8988T (cell line): ENCODE results near the gene DENND10.
A peak's percentile ranks its signal among the peaks of the same experiment; 100 is the strongest.
"Not testable (repeated sequence)": the region's sequence is repeated elsewhere in the genome, so short reads cannot be mapped to it uniquely, and the experiment has no call there.

ENCODE experiments used
- DNase-seq: peaks from one replicate; pipeline ENCODE4 v3.0.0; 2011

DENND10 gene

DNA sequence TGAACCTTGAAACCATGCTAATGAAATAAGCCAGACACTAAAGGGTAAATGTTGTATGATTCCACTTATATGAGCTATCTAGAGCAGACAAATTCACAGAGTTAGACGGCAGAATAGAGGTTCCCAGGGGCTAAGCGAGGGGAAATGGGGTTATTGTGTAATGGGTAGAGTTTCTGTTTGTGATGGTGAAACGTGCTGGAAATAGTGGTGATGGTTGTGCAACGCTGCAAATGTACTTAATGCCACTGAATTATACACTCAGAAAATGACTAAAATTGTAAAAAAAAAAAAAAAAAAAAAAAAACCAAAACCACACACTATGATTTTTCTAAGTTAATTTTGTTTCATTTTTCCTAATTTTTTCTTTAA, 31.6 kb downstream of the DENND10 start:
- no peak for DNase-seq

DNA sequence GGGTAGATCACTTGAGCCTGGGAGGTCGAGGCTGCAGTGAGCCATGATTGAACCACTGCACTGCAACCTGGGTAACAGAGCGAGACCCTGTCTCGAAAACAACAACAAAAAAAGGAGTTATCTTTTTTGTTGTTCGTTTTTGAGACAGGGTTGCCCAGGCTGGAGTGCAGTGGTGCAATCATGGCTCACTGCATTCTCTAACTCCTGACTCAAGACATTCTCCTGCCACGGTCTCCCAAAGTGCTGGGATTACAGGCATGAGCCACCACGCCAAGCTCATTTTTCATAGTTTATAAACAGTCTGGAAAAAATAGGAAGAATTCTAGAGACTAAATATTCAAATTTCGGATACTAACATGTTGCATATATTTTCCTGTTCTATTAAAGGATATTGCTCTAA, 32.2 kb downstream of the DENND10 start:
- no peak for DNase-seq

DNA sequence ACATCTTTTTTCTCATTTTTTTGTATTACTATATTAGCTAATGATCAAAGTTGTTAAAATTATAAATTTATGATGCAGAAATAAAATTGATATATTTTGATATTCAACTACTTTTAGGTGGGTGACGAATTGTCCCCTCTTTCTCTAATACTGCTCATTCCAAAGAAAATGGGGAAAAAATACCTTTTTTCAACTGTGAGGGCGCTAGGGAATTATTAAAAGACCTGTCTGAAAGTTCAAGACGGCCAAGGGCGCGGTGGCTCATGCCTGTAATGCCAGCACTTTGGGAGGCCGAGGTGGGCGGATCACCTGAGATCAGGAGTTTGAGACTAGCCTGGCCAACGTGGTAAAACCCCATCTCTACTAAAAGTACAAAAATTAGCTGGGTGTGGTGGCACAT, 34.0 kb downstream of the DENND10 start:
- not testable (repeated sequence) for DNase-seq

DNA sequence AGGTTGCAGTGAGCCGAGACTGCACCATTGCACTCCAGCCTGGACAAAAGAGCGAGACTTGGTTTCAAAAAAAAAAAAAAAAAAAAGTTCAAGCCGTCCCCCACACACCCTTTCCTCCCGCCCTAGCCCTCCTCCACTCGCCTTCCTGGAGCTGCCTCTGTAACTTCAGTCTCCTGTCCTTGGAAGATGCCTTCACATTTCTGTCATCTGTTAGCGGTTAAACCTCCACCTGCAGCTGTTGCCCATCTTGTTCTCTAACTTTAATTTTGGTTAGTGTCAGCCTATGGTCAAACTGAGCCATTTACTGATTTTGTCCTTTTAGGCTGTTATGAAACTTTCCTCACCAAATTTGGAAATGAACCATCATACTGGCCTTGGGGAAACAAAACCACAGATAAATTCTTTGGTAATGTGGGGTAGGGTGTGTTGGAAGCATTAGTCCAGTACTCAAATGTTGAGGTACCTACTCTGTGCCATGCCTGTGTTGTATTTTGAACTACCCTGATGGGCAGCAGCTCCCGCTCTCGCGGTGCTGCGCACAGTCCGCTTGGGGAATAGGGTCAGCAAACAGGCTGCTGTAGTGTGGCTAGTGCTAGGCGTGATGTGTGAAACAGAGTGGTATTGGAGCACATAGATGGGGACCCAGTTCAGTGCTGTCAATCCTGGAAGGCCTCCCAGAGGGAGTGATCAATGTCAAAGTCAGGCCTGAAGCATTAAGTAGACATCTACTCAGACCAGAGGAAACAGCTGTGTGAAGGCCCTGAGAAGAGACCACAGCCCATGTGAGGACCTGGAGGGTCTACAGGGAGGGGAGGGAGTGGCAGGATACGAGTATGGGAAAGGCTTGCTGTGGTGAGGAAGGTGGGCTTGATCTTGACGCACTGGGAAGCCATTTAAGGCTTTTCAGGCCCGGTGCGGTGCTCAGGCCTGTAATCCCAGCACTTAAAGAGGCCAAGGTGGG, 34.7 kb downstream of the DENND10 start:
- DNase-seq = no peak

DNA sequence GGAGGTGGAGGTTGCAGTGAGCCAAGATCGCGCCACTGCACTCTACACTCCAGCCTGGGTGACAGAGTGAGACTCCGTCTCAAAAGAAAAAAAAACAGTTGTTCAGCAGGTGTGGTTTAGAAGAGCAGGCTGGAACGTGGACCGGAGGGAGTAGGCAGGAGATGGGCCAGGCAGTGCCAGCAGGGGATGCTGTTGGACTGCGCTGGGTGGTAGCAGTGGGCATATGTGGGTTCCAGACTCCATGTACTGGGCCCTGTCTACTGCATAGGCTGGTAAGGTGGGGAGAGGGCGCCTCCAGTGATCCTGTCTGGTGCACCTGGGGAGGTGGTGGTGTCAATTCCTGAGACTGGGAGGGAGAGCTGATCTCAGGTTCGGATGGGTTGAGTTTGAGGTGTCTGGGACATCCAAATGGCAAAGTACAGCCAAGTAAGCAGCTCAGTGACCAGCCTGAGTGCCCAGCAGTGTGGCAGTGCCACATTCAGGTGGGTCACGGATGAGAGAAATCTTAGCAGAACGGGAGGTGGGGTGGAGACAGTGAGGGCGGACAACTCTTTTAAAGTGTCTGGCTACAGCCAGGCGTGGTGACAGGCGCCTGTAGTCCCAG, 35.7 kb downstream of the DENND10 start:
- peak; percentile 66 for DNase-seq

DNA sequence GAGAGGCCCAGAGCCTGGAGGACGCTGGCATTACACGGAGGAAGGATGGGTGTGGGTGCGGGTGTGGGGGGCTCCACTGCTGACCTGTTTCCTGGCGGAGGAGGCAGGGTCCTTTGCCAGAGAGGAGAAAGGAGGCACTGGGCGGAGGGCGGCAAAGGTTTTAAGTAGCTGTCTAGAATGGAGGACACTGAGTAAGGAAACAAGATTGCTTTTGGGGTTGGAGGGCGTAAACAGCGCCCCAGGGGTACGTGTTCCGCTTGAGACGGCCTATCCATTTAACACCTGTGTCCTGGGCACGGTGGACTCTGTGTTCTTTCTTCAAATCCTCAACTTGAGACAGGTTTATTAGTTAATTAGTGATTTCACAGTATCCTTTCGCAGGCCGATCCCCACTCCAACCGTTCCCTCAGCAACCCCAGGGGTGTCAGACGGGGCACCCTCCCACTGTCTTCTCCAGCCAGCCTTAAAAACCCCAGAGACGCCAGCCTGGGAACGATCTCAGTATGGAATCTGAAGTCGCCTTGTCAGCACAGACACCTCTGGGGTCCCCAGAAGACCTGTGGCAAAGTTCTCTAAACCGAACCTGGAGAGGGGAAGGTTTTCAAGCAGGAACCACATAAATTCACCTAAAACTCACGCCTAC, 36.8 kb downstream of the DENND10 start:
- DNase-seq = no peak

DNA sequence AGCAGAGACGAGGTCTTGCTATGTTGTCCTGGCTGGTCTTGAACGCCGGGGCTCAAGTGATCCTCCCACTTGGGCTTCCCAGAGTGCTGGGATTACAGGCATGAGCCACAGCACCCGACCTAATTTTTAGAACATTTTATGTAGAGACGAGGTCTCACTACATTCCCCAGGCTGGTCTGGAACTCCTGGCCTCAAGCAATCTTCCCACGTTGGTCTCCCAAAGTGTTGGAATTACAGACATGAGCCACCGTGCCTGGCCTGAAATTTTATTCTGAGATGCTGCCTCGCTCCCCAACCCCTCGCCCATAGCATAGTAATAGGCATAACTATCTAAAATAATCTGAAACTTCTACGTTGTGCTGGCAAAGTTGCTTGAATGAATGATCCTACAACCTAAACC, 39.7 kb downstream of the DENND10 start:
- no peak for DNase-seq

DNA sequence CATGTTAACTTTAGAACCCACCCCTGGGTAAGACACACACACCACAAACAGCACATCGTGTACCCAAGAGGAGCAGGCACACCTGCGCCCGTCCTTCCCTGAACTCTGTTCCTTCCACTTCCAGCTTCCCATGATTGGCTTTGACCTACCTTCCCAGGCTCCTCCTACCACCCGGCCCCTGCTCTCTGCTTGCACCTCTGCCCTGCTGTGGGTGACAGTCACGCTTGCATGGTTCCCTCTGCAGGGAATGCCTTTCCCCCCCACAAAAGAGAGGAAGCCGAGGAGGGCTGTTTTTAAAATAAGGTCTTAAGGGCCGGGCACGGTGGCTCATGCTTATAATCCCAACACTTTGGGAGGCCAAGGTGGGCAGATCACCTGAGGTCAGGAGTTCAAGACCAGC, 45.2 kb downstream of the DENND10 start:
- no peak for DNase-seq

DNA sequence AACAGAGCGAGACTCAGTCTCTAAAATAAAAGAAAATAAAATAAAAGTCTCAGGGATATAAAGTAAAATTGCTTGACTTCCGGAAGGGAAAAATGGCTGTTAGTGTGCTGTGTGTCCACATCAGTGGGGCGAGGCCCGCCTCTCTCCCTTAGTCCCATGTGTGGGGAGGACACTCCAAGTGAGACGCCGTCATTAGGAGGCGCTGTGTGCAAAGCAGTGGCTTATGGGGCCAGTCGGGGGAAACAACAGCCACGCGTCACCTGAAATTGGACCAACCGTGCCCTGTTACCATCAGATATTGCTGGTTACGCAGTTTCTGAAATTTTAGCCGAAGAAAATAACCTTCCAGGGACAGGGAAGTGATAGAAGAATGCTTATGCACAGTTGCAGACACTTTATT, 45.8 kb downstream of the DENND10 start:
- DNase-seq = no peak

DNA sequence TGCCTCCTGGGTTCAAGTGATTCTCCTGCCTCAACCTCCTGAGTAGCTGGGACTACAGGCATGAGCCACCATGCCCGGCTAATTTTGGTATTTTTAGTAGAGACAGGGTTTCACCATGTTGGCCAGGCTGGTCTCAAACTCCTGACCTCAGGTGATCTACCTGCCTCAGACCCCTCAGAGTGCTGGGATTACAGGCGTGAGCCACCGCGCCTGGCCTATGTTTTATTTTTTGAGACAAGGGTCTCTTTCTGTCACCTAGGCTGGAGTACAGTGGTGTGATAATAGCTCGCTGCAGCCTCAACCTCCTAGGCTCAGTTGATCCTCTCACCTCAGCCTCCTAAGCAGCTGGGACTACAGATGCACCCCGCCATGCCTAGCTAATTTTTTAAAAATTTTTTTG, 47.7 kb downstream of the DENND10 start:
- DNase-seq = not testable (repeated sequence)

DNA sequence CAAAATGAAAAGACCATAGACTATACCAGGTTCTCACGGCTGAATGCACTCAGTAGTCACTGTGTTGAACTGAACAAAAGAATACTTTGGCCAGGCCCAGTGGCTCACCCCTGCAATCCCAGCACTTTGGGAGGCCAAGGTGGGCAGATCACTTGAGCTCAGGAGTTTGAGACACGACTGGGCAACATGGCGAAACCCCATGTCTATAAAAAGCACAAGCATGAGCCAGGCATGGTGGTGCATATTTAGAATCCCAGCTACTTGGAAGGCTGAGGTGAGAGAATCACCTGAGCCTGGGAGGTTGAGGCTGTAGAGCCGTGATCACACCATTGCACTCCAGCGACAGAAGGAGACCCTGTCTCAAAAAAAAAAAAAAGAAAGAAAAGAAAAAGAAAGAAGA, 49.1 kb downstream of the DENND10 start:
- DNase-seq = no peak

DNA sequence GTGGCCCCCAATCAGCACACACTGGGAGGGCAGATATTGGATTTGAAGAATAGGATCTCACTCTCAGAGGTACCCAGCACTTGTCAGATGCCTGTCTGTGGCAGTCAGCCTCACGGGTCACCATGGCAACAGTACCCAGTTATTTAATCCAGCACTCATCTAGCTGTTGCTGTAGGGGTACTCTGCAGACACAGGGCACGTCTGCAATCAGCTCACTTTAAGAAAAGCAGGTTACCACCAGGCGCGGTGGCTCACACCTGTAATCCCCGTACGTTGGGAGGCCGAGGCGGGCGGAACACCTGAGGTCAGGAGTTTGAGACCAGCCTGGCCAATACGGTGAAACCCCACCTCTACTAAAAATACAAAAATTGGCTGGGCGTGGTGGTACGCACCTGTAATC, 49.7 kb downstream of the DENND10 start:
- DNase-seq = no peak

DNA sequence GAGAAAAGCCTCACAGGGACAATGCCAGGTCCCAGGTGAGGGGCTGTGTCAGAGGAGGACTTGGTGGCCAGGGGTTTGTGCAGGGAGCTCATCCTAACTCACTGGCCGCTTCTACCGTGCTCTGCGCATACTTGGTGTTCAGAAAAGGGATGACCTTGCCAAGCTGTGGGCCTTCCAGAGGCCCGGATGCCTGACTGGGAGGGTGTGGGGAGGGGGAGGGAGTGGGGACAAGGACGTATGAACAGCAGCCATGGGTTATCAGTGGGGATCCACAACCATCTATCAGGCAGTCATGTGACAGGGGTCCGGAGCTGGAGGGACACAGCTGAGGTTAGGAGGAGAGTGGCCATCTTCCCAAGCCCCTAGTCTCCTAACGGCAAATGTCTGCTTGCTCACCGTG, 55.4 kb downstream of the DENND10 start:
- DNase-seq = no peak

DNA sequence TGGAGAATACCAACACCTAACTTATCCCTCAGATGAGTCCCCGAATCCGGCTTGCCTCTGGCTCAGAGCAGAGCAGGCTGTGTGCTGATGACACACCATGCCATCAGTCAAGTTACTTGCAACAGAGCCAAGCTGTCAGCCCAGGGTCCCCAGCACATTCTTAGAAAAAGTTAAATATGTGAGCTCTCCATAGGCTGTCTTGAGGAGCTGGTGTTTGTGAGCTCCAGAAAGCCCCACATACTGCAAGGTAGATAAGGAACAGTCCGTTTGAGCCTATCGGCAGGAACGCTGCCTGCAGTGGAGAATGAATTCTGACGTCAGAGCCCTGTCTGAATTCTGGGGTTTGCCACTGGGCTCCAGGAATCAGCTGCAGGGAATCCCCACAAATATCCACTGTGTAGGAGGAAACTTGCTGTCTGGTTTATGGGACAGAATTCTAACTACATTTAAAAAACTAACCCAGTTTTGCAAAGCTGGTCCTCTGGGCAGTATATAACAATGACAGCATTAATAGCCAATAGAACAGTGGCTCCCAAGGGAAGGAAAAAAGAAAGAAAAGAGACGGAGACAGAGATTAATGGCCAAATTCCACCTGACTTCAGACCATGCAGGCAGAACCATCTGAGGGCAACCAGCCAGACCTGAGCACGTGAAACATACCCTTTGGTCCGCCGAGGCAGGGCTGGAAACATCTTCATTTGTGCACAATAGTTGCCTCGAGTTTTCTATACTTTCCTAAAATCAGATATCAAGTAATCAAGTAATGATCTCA, 58.0 kb downstream of the DENND10 start:
- DNase-seq = no peak

DNA sequence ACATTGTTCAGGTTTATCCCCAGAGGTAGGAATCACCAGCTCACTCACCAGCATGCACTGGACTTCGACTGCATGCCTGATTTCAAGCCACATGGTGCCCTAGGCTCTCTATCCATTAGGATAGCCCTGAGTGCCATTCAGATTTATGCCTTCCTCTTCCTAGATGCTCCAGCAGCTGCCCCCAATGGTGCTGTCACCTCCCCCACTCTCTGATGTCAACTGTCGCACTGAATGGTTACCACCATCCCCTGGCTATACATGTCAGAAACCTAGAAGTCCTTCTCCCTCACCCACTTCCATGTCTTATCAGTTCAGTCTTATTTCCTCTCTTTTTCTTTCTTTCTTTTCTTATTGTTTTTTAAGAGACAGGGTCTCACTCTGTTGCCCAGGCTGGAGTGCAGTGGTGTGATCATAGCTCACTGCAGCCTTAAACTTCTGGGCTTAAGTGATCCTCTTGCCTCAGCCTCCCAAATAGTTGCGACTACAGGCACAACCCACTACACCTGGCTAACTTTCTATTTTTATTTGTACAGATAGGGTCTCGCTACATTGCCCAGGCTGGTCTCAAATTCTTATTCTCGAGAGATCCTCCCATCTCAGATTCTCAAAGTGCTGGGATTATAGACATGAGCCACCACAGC, 58.7 kb downstream of the DENND10 start:
- DNase-seq = no peak

DNA sequence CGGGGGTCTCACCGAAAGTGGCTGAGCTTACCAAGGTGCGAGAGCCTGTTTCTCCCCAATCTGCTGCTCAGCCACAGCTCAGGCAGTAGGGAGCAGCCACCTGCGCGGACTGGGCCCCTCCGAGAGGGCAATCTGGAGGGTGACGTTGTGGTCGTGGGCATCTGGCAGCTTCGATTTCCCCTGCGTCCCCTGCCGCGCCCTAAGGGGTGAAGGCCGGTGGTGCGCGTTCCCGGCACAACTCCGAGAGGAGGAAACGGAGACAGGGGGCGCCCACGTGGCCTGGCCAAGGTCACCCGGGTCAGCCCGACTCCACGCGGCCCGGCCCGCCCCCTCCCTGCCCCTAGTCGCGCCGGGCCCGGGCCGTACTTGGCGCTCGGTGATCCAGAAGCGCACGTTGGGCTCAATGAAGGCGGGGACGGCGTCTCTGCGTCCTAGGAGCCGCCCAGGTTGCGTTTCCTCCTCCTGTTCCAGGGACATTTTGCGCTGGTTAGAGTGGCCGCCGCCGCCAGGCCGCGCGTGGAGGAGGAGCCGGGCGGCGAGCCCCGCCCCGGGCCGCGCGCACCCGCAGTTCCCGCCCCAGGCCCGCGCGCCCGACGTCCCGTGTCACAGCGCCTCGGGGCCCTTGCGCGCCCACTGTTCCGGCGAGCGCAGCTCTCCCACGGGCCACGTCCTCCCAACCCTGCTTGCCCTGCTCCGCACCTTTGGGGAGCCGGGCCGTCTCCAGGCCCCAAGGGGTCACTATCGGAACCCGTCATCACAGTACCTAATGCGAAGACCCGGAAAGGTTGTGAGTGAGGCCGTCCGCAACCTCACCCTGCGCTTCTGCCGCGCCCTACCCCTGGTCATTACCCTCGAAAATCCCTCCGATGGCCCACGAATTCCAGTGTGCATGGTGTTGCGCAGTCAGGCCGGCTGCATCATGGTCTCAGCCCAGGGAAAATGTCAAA, 61.5 kb downstream of the DENND10 start, which contains the start of gene SFXN4:
Gene SFXN4 (minus strand): TSS at position 544 of the 947 bp plus-strand sequence. CDS start 67 bp downstream, at position 477.
- peak; percentile 47 for DNase-seq

DNA sequence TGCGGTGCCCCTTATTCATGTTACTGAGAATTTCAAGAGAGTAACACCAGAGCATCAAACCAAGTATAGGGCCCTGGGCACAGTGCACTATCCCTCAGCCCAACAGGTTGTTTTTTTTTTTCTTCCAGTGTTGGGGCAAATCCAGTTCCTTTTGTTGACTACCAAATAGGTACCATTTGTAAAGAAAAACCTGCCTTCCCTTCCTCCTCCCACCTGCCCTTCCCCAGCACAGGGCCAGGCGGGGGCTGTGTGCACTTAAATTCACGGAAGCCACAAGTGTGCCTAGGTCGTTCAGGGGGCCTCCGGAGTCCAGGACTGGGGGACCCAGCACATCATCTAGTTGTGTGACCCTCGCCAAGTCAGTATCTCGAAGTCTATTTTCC, 62.2 kb downstream of the DENND10 start:
- DNase-seq = no peak

DNA sequence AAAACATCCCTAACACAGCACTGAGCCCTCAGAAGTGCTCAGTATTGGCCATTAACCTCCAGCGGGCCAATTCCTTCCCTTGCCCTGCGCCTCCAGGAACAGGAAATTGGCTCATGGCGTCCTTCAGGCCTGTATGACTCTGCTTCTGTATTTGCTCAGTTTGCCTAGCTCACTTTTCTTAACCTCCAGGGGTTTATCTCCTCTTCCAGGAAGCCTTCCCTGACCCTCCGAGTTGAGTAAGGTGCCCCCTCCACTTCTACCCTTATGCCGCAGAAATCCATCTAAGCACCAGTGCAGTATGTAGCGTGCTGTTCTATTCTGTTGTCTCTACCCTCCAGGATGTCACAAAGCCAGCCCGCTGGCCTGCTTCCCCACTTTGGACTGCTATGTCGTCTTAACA, 62.7 kb downstream of the DENND10 start:
- DNase-seq = no peak

DNA sequence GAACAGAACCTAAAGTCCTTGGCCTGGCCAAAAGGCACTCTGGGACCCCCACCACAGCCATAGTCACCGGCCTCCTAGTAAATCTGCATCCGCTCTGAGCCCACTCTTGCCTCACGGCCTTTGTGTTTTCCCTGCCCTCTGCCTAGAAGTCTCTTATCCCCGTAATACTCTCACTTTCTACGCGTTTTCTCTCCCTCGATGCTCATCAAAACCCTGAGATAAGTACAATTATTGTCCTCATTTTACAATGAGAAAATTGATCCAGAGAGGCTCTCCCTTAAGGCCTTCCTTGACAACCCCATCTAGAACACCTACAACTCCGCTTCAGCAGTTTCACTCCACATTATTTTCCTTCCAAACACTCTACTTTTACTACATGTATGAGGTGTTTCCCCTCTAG, 63.1 kb downstream of the DENND10 start:
- no peak for DNase-seq

DNA sequence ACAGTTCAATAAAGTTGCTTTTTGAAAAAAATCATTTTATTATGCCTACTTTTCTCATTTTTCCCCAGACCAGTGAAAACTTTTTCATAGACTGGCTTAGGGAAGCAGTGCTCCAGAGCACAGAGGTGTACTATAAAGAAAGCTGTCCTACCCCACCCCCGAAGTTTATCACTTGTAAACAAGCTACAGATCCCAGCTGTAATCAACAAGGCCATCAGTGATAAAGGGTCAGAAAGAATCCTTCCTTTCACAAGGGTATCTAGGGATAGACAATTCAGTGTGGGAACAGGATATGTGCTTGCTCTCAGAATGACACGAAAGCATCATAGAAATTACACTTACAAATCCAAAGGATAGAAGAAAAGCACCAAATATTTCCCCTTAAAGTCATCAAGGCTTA, 70.2 kb downstream of the DENND10 start:
- no peak for DNase-seq

DNA sequence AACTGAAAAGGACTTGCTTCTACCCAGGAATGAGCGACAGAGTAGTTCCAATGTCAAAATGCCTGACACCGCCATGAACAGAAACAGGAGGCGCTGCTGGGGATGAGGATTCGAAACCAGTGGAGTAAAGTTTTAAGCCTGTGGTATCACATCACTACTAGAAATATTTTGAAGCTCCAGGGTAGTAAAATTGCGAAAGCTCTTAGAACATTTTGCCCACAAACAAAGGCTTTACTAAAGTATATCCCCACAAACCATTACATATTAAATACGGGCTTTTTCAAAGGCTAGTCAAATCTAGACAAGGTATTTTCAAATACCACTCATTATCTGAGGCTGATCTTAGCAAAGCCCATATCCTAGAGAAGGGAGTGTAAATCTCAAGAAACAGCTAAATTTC, 72.3 kb downstream of the DENND10 start:
- no peak for DNase-seq
